GM21529 (cell line): ENCODE measurements around the gene TECTB.
"Not testable (repeated sequence)": the region's sequence is repeated elsewhere in the genome, so short reads cannot be mapped to it uniquely, and the experiment has no call there.

Source experiments
- ATAC-seq: cut with Tn5 transposase; IDR thresholded peaks from one replicate; pipeline ENCODE4 v1.9.1; 2021; ENCODE audit not compliant: unreplicated experiment

The TECTB gene

DNA sequence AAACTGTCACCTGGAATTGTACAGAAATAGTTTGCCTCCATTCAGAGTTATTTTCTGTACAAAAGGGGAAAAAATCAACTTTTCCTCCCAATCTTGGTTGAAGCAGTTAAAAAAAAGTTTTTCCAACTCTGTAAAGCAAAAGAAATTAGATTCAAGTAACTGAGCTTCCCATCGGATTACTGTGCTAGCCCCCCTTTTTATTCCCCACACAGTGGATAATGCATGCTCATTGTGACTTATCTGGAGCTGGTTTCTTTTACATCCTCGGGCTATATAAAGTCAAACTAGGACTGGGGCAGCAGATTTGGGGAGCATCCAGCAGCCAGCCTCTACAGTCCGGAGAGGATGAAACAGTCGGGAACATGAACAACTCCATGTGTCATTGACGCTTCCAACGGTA is at the start of gene TECTB:
TSS of gene TECTB (plus strand) at position 301 of the 400 bp plus-strand sequence. CDS start 335 bp downstream, outside the sequence.
- ATAC-seq, result no peak

DNA sequence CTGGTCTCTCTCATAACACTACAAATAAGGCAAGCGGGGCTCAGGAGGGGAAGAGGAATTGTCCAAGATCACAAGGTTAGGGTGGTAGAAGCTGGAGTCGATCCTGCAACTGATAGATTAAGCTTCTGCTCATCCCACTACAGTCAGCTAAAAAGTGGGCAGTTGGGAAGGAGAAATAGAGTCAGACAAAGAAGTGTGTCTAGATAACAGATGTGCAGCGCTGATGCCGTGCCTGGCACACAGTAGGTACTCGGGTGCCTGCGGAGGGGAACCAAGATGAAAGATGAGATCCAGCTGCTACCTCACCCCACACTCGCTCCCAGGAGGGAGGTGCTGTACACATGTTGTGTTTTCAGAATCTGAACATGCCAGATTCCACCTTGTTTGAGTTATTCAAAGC is 48.1 kb upstream of the TECTB start:
- ATAC-seq, result no peak

- no peak for ATAC-seq
These were observed 47.3 kb upstream of the TECTB start for GRCh38 chr10:112235920-112236319.

DNA sequence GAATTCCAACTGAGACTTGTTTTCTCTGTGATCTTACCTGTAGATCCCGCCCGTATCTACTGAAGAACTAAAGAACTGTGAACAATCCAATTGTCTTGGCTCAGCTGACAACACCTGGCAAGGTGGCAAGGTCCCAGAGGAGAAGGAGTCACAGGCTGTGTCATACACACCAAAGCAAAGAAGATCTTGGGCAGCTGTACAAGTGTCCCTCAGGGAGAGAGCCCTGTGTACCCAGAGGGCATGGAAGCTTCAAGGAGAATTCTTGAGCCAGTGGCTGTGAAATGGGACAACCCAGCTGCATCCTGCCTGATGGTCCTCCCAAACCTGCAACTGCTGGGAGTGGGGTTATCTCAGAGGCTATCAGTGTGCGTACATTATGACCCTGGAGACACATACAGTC is 46.7 kb upstream of the TECTB start:
- no peak for ATAC-seq

DNA sequence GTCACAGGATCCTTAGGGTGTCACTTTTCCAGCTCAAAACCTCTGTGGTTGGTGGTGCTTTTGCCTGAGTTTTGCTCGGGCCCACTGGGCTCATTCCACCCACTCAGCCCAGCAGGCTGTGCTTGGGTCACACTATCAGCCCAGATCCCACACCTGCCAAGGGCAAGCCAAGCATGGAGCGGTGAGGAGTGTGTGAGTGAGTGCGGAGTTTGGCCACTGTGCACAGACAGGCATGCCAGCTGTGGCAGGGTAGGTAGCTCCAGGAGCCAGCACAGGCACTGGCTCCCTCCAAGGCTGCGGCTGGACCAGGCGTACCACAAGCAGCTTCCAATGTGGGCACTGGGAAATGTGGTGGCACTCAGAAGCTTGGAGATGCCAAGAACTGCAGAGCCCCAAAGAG is 43.9 kb upstream of the TECTB start:
- ATAC-seq, result no peak

- no peak for ATAC-seq
These were observed 42.8 kb upstream of the TECTB start for GRCh38 chr10:112240441-112240840.

DNA sequence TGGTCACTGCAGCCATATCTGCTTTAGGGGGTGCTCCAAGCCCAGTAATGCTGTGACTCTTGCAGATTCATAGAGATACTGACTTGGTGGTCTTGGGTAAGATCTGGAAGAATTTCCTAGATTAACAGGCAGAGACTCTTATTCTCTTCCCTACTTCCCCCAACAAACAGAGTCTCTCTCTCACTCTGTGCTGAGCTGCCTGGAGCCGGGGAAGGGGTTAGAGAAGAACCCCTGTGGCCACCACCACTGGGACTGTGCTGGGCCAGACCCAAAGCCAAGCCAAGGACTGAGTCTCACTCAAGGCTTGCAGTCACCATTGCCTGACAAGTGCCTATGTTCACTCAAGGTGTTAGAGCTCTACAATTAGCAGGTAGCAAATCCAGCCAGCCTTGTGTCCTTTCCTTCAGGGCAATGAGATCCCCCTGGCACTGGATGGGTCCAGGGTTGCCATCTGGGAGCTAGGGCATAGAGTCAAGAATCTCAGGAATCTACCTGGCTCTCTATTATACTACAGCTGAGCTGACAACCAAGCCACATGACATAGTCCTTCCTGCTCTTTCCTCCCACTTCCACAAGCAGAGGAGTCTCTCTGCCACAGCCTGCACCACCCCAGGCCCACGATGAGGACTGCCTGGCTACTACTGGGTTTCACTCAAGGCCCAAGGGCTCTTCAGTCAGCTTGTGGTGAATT is 41.4 kb upstream of the TECTB start:
- no peak for ATAC-seq

GRCh38 chr10:112242769-112243168 is 40.4 kb upstream of the TECTB start:
- no peak for ATAC-seq

- ATAC-seq, result no peak
These were observed 39.5 kb upstream of the TECTB start for GRCh38 chr10:112243713-112244112.

- ATAC-seq, result no peak
These were observed 39.0 kb upstream of the TECTB start for GRCh38 chr10:112244197-112244596.

GRCh38 chr10:112247791-112248190 is 35.4 kb upstream of the TECTB start:
- no peak for ATAC-seq

- ATAC-seq, result no peak
These were observed 34.5 kb upstream of the TECTB start for GRCh38 chr10:112248584-112249295.

DNA sequence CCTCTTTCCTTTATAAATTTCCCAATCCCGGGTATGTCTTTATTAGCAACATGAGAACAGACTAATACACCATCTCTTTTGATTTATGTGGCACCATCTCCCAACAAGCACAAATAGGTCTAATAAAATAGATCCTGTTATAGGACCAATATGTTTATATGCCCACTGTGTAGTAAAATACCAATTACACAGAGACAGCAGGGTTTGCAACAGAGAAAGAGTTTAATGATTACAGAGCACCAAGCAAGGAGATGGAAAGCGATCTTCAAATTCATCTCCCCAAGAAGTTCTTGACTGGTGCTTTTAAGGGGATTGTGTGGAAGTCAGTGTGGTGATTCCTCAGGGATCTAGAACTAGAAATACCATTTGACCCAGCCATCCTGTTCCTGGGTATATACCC is 33.5 kb upstream of the TECTB start:
- ATAC-seq, result no peak

GRCh38 chr10:112250555-112250954 is 32.6 kb upstream of the TECTB start:
- no peak for ATAC-seq

GRCh38 chr10:112251238-112251637 is 32.0 kb upstream of the TECTB start:
- not testable (repeated sequence) for ATAC-seq

DNA sequence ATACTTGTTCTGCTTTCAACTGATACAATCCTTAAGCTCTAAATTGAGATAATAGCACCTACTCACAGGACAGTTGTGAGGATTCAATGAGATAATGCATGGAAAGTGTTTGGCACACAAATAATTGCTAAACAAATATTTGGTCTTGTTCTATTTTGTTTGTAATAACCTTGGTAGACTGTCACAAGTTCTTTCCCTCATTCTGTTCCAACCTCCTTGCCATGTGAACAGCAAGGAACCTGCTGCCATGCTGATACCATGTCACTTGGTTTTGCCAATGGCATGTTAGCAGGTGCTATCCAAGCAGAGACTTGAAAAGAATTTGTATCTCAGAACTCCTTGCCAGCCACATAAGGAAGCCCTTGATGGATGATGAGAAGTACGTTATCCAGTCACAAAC is 24.8 kb upstream of the TECTB start:
- ATAC-seq, result no peak

GRCh38 chr10:112259688-112260087 is 23.5 kb upstream of the TECTB start:
- no peak for ATAC-seq

DNA sequence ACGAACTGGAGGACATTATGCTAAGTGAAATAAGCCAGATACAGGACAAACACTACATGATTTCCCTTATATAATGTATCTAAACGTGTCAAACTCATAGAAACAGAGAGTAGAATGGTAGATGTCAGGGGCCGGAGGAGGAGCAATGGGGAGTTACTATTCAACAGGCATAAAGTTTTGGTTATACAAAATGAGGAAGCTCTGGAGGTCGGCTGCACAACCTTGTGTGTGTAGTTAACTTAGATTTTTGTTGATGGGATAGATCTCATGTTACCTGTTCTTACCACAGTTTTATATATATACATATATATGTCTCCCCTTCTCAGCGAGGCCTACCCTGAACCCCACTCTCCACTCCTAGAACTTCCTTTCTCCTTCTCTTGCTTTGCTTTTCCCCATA is 22.4 kb upstream of the TECTB start:
- no peak for ATAC-seq

DNA sequence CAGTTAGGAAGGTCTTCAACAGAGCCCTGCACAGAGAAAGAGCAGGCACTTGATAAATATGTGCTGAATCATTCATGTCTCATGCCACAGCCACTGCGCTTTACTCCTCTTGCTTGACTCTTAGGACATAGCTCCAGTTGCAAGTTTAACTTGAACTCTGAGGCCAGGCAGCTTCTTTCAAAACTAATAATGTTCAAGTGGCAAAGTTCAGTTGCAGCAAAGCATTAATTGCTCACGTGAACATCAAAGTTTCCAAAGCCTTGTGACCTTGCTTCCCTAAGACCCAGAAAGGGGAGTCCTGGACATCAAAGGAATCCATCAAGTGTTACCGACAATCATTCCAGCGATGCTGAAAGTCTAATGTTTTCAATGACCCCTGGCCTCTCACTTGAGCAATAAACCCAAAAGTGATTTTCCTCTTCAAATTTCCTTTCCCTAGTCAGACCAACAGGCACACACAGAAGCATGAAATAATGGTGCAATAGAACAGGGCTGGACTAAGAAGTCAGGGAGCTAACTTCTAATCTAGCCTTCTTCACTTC is 21.8 kb upstream of the TECTB start:
- no peak for ATAC-seq

- ATAC-seq, result no peak
These were observed 20.7 kb upstream of the TECTB start for GRCh38 chr10:112262546-112262945.

DNA sequence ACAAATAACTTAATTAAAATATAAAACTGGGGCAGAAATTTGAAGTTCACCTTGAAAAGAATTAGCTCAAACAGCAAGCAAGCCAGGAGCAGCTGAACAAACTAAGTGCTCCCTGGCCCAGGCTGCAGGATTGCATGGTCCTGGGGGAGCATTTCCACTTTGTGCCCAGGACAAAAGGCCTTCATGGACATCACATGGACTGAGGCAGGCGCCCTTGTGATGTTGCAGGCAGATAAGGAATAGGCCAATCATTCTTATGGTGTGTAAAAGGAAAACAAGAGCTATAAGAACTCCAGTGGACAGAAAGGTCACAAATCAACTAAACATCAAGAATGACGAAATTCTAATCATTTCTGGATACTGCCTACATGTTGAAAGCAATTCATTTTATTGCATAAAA is 17.5 kb upstream of the TECTB start:
- no peak for ATAC-seq

DNA sequence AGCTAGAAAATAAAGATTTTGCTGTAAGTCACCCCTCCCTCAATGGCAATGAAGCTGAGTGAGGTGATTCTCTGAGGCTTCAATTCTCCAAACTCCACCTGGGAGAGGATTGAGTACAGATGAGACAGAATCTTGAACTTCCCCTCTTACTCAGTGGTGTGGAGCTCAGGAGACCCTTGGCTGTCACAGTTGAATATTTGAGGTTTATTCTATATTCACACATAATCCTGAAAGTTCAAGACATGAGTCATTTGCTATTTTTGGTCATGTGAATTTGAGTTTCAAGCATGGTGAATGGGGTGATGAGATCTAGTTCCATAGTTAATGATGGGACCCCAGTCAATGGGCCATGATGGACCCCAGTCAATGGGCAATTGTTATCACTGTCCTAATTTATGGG is 13.9 kb upstream of the TECTB start:
- no peak for ATAC-seq
